Central memory CD8-positive, alpha-beta T cell (primary cell): Measurements from ENCODE around the gene EIF3K.

Source experiments
- ATAC-seq: fragments of 150-1000 bp; cut with Tn5 transposase; replicated peaks from 2 replicates; pipeline ENCODE4 v1.10.0; 2022; ENCODE audit warnings: mild to moderate bottlenecking, moderate FRiP score, moderate number of reproducible peaks; ENCODE audit not compliant: poor library complexity, severe bottlenecking; ENCODE audit errors: extremely low read depth
- DNase-seq, 2 donors: peaks; one replicate each; pipeline ENCODE4 v3.0.0; 2021; ENCODE audit warnings: low spot score in 2 of 2
- H3K27ac Mint-ChIP-seq: one replicate; pipeline ENCODE4 v1.8.0; 2022; ENCODE audit warnings: low read depth, mild to moderate bottlenecking, moderate library complexity, mixed read lengths
- H3K27me3 Mint-ChIP-seq: one replicate; pipeline ENCODE4 v1.8.0; 2022; ENCODE audit warnings: mixed read lengths
- H3K36me3 Mint-ChIP-seq: one replicate; pipeline ENCODE4 v1.8.0; 2022; ENCODE audit warnings: mild to moderate bottlenecking, moderate library complexity, mixed read lengths; ENCODE audit not compliant: insufficient read depth
- H3K4me1 Mint-ChIP-seq: one replicate; pipeline ENCODE4 v1.8.0; 2022; ENCODE audit warnings: mixed read lengths
- H3K4me3 Mint-ChIP-seq: one replicate; pipeline ENCODE4 v1.8.0; 2022; ENCODE audit warnings: mild to moderate bottlenecking, moderate library complexity, mixed read lengths
- H3K9me3 Mint-ChIP-seq: one replicate; pipeline ENCODE4 v1.8.0; 2022; ENCODE audit warnings: mixed read lengths

The EIF3K gene

DNA sequence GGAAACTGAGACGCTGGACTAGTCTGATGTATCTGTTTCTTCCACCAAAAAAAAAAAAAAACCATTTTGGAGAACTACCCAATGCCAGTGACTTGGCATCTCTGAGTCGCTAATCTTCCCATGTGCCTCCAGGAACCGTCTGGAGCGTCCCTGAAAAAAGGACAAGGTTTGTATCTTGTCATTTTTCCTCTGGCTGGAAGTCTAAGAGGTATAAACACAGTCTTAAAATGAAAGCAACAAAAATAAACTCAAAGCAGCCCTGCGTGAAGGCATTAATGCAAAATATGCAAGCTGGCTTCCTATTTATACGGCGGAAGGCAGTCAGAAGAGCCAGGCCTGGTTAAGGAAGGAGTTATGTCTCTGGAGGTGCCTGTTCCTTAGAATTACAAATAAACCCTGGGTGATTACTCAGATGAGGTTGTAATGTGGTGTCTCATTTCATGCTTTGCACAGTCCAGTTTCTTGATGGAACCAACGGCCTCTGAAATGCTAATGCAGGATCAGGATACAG, 48.7 kb downstream of the EIF3K start:
- Mint-ChIP-seq H3K27ac (no peak overlapping the region), H3K27me3 (no peaks in the 10 kb centered on the region), H3K36me3 (peaks cover 13% of the 10 kb centered on the region), H3K4me1 (peaks cover 83% of the 10 kb centered on the region), H3K9me3 (no peaks in the 10 kb centered on the region), H3K4me3 (no peak overlapping the region)
- no peak for ATAC-seq
- no peak for DNase-seq

DNA sequence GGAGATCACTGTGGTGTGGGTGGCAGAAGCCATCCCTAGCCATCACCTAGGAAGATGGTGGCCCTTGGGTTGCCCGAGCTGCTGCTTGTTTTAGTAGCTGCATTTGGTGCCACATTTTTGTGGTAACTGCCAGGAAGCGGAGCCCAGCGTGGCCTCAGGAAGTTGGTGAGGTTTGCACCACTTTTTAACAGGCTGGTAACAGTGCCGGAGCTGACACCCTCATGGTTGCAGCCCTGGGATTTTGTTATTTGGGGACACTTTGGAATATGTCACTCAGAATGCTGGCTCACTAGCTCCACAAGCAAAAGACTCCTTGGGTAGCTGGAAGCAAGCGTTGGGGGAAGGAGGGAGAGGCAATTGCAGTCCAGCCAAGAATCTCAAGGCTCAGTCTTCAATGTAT, 50.6 kb downstream of the EIF3K start:
- Mint-ChIP-seq H3K4me3 (peak overlapping the region; percentile 75), H3K27me3 (no peaks in the 10 kb centered on the region), H3K36me3 (peaks cover 13% of the 10 kb centered on the region), H3K4me1 (peaks cover 75% of the 10 kb centered on the region), H3K9me3 (no peaks in the 10 kb centered on the region), H3K27ac (peak overlapping the region; percentile 89)
- DNase-seq (no peak), ATAC-seq (peak; percentile 55)

DNA sequence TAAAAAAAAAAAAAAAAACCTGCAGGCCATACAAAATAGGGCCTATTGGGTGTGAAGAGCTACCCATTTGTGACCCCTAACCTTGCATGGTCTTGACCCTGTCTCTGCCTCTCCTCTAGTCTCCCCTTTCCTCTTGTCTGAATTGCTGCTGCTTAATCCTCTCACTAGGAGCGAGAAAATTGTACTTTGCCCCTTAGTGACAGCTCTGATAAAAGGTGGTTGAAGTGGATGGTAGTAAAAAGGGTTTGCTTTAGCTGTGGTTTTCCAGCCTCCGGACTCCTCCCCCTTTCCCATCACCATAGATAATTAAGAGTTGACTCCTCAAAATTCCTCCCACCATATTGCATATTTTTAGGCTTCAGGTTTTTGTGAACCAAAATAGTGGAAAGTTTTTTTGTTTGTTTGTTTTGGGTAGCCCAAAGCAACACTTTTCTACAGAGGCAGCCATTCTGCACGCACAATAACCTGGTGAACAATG, 52.0 kb downstream of the EIF3K start:
- DNase-seq: no peak
- ATAC-seq: no peak

DNA sequence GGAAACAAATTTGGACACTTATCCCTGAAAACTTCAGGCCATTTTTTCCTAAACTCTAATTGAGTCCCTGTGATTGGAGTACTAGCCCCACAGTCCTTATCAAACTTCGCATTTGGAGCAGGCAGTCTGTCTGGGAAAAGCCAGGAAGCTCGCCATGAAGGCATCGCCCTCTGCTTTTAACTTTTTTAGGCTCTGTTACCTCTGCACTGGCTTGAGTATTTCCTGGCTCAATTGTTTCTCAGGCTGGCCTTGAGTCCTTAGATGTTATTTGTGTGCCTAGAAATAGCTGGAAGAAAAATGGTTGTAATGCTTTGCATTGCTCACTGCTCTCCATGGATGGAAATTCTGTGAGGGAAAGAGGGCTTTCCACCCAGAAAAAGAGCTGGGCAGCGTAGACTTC, 52.7 kb downstream of the EIF3K start:
- Mint-ChIP-seq H3K4me3 (no peak overlapping the region), H3K9me3 (no peaks in the 10 kb centered on the region), H3K27ac (no peak overlapping the region), H3K4me1 (peaks cover 77% of the 10 kb centered on the region), H3K27me3 (no peaks in the 10 kb centered on the region), H3K36me3 (peaks cover 15% of the 10 kb centered on the region)
- no peak for DNase-seq
- ATAC-seq: no peak

More for the DNA sequence above, 52.0 kb downstream of the EIF3K start:
- Mint-ChIP-seq H3K9me3 (no peaks in the 10 kb centered on the region), H3K36me3 (peaks cover 13% of the 10 kb centered on the region), H3K27me3 (no peaks in the 10 kb centered on the region), H3K4me1 (peaks cover 77% of the 10 kb centered on the region), H3K27ac (peak overlapping the region; percentile 26), H3K4me3 (peak overlapping the region; percentile 75)

DNA sequence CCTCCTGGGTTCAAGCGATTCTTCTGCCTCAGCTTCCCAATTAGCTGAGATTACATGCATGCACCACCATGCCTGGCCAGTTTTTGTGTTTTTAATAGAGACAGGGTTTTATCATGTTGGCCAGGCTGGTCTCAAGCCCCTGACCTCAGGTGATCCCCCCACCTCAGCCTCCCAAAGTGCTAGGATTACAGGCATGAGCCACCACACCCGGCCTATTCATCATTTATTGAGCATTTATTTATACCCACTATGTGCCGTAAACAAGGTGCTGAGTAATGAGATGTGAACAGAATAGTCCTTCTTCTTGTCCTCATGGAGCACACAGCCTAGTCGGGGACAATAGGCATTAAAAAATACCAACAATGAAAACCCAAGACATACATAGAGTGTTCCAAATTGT, 54.0 kb downstream of the EIF3K start:
- no peak for DNase-seq
- ATAC-seq: no peak
- Mint-ChIP-seq H3K27ac (peak overlapping the region; percentile 55), H3K4me1 (peaks cover 83% of the 10 kb centered on the region), H3K9me3 (no peaks in the 10 kb centered on the region), H3K36me3 (peaks cover 13% of the 10 kb centered on the region), H3K4me3 (no peak overlapping the region), H3K27me3 (no peaks in the 10 kb centered on the region)

DNA sequence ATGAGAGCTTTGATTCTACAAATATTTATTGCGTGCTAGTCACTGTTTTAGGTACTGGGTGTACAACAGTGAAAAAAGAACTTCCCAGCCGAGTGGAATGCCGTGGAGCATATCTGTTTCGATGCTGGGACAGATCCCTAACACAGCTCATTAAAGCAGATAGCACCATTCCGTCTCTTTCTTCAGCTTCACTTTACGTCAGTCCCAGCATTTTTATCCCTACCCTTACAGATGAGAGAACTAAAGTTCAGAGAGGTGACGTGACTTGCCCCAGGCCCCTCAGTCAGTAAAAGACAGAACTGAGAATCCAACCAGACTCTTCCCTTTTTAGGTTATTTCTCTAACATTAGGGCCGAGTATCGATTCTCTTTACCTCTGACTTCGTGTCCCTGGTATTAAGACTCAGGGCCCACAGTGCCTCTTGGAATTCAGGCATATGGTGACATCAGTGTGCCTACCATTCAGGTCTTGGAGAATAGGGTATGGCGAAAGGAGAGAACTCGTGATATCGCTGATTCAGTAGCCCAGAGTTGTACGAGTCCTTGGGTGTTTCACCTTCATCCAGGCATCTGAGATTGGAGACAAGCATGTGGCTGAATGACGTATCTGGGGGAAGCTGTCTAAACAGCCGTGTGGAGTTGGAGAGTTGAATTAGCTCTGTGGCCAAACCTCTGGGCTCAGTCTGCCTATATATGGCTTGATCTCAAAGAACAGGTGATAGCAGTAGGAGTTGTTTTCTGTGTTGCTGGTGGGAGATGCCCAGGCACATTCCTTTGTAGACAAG, 55.6 kb downstream of the EIF3K start:
- Mint-ChIP-seq H3K36me3 (peaks cover 7% of the 10 kb centered on the region), H3K27ac (peak overlapping the region; percentile 4), H3K4me1 (peaks cover 82% of the 10 kb centered on the region), H3K4me3 (no peak overlapping the region), H3K27me3 (no peaks in the 10 kb centered on the region), H3K9me3 (no peaks in the 10 kb centered on the region)
- DNase-seq (no peak), ATAC-seq (no peak)

DNA sequence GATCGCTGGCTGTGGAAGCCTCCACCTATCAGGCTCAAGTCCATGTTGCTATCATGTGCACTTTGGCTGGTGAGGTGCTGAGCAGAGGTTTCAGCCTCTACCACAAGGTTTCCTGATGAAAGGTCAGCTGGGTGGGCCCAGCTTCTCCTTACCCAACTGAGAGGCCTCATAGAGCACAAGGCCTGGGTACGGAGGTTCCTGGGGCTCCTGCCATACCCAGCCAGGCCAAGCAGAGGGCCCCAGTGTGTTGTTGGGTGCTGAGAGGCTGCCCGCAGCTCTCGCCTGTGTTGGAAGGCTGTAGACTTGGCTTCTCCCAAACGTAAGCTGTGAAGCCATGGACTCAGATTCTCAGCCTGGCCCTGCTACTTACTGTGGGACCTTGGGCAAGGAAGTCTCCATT, 56.6 kb downstream of the EIF3K start:
- DNase-seq: no peak
- Mint-ChIP-seq H3K4me1 (peaks cover 80% of the 10 kb centered on the region), H3K9me3 (no peaks in the 10 kb centered on the region), H3K4me3 (peak overlapping the region; percentile 40), H3K27ac (peak overlapping the region; percentile 53), H3K36me3 (peaks cover 4% of the 10 kb centered on the region), H3K27me3 (no peaks in the 10 kb centered on the region)
- ATAC-seq: peak; percentile 55

DNA sequence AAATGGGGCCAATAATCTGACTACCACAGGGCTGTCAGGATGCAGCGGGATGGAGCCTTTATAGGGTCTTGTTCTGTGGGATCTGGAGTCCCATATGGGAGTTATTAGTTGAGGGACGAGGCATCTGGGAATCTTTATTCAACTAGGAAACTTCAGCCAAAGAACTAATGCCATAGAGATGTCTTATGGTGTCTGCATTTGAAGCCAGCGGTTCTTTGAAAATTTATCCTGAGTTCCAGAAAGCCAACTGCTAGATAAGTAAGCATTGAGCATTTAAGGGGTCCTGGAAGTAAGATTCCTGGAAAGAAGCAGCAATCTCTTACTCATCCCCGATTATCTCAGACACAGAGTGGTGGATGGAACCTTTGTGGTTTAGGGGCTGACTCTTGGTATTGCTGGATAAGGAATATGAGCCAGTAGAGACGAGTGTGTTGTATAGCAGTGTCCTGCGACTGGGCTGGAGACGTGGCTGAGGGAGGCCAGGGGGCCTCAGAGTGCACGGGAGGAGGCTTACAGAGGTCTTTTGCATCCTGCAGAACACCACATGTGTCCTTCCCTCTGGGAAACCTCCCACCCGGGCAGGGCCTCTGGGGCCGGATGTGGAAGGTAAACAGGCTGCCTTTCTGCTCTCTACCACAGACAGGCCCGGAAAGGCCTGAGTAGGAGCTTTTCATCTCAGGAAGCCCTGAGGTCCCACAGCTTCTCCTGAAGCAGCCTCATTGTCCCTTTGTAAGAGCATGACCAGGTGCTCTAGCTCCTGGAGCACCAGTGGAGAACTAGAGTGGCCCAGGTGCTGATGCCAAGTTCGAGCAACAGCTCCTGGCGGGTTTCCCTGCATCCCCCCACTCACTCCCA, 57.3 kb downstream of the EIF3K start:
- Mint-ChIP-seq H3K4me3 (peak overlapping the region; percentile 40), H3K4me1 (peaks cover 80% of the 10 kb centered on the region), H3K27me3 (no peaks in the 10 kb centered on the region), H3K9me3 (no peaks in the 10 kb centered on the region), H3K27ac (peak overlapping the region; percentile 60), H3K36me3 (peaks cover 5% of the 10 kb centered on the region)
- ATAC-seq (no peak), DNase-seq (no peak)

DNA sequence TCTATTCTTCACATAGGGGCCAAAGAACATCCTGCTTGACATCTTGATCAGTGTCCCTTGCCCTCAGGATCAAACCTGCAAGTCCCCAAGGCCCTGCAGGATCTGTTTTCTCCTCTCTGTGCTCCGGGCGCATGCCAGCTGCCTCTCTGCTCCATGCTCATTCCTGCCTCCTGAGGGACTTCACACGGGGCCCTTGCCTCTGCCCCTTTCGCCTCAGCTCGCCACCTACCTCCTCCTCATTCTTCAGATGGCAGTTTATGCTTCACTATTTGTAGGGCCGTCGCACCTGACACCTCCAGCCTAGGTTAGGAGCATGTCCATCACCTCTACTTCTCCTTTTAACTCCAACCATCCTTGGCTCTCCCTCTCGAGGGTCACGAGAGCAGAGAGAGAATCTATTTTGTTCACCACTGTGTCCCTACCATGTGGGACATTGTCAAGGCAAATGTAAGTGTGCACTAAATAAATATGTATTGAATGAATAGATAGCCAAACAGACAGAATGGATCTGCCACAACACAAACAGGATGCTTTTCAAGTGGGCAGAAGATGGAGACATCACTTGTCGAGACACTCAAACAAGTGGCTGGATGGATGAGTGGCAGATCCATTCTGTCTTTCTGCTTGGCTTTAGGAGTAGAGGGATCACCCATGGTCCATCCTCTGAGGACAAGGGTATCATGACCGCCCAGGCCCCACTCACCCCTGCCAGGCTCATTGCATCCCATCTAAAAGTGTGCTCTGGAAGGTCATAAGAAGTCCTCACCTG, 58.1 kb downstream of the EIF3K start:
- Mint-ChIP-seq H3K9me3 (no peaks in the 10 kb centered on the region), H3K4me3 (peak overlapping the region; percentile 40), H3K36me3 (peaks cover 7% of the 10 kb centered on the region), H3K27ac (peak overlapping the region; percentile 60), H3K4me1 (peaks cover 79% of the 10 kb centered on the region), H3K27me3 (no peaks in the 10 kb centered on the region)
- DNase-seq (no peak), ATAC-seq (no peak)

DNA sequence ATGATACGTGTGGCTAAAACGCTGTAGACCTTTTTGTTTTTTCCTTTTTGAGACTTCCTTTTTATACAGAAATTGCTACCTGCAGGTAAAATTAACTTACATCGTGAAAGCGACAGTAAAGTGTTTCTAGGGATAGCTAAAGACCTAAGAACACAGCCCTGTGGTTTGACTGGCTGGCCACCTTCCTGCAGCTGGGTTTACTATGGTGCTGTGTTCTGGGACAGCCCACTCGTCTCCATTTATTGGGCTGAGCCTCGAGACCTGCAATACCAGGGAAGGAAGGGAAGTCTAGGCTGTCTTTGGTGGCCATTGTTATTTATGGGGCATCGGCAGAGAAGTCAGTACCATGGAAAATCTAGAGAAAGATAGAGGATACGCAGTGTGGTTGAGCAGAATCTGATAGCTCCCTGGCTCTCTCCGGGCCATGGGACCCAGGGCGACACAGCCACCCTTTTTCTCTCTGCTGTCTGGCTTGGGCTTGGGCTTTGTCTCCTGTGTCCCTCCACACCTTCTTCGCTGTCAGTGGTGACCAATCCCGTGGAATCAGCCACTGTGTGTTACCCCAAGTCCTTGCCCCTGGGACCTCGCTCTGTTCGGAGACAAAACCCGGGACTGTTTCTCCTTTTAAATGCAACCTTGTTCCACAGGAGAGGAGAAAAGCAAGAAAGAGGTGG, 59.4 kb downstream of the EIF3K start:
- Mint-ChIP-seq H3K4me1 (peaks cover 89% of the 10 kb centered on the region), H3K9me3 (no peaks in the 10 kb centered on the region), H3K27me3 (no peaks in the 10 kb centered on the region), H3K27ac (peak overlapping the region; percentile 38), H3K4me3 (peak overlapping the region; percentile 25), H3K36me3 (peaks cover 10% of the 10 kb centered on the region)
- DNase-seq (no peak), ATAC-seq (no peak)

DNA sequence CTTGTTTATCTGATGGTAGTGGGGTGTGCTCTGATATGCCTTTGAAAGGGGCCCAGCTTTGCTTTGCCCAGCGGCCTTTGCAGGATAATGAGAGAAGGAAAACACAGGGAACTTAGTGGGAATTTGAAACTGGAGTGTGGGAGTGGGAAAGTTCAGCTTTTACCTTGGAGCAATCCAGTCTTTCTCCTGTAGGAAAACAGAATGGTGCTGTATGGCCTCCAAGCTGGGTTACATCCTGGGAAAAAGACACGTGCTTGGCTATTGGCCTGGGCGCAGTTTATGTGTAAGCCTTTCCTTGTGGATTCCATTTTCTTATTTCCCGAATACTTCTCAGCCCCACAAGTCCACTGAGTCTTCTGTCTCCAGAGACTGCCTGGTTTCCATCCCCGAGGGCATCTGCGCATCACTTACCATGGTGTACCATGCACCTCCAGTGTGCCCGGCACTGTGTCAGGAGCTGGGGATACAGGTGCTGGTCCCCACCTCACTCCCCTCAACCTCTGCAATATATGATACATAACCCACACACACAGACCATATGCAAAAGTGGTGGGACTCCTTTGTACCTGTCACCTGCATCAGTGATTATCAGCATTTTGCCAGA, 60.0 kb downstream of the EIF3K start:
- H3K27me3 Mint-ChIP-seq: no peaks in the 10 kb centered on the region
- H3K27ac Mint-ChIP-seq: peak overlapping the region; percentile 59
- ATAC-seq (no peak), DNase-seq (no peak)
- H3K9me3 Mint-ChIP-seq: no peaks in the 10 kb centered on the region
- peak overlapping the region; percentile 25 for H3K4me3 Mint-ChIP-seq
- peaks cover 92% of the 10 kb centered on the region for H3K4me1 Mint-ChIP-seq
- peaks cover 11% of the 10 kb centered on the region for H3K36me3 Mint-ChIP-seq
